Heart left ventricle (tissue), 16 donors: ENCODE measurements around the gene LPAR3. TPM values are rescaled to one million over a fixed set of nuclear protein-coding genes. Genes with fewer than 3 reads are reported as not detected.

Source experiments
- ATAC-seq, 4 donors: fragments of 200-7000 bp; cut with Tn5 transposase; one replicate each; pipeline ENCODE4 v1.9.1; 2020 to 2022; ENCODE audit warnings: moderate library complexity in 4 of 4, mild to moderate bottlenecking in 3 of 4, moderate number of reproducible peaks in 1 of 4
- DNase-seq, 5 donors: peaks; one replicate each; pipeline ENCODE4 v3.0.0-alpha.2; 2020
- H3K27ac ChIP-seq, 12 donors: fragments of 200-600 bp; sonication (generic) in 4 of 12; one replicate each; pipeline versions ENCODE4 v1.5.0 to v1.8.0; 2016 to 2022; ENCODE audit warnings: mild to moderate bottlenecking in 2 of 12
- H3K27me3 ChIP-seq, 9 donors: fragments of 200-600 bp; sonication (generic) in 2 of 9; one replicate each; pipeline versions ENCODE4 v1.5.1 to v1.8.0; 2016 to 2022; ENCODE audit warnings: mild to moderate bottlenecking in 3 of 9
- H3K36me3 ChIP-seq, 9 donors: fragments of 200-600 bp; sonication (generic) in 2 of 9; one replicate each; pipeline versions ENCODE4 v1.5.0 to v1.8.0; 2018 to 2022; ENCODE audit warnings: mild to moderate bottlenecking in 2 of 9
- H3K4me1 ChIP-seq, 12 donors: fragments of 200-600 bp; sonication (generic) in 4 of 12; one replicate each; pipeline versions ENCODE4 v1.5.0 to v1.8.0; 2016 to 2022; ENCODE audit warnings: mild to moderate bottlenecking in 3 of 12
- H3K4me3 ChIP-seq, 12 donors: fragments of 200-600 bp; sonication (generic) in 4 of 12; one replicate each; pipeline versions ENCODE4 v1.5.0 to v1.8.0; 2017 to 2022; ENCODE audit warnings: mild to moderate bottlenecking in 9 of 12, moderate library complexity in 4 of 12
- H3K9me3 ChIP-seq, 12 donors: fragments of 200-600 bp; sonication (generic) in 4 of 12; one replicate each; pipeline versions ENCODE4 v1.5.0 to v1.8.0; 2016 to 2022; ENCODE audit warnings: mild to moderate bottlenecking in 1 of 12
- POLR2A ChIP-seq, 2 donors: fragments of 450-650 bp; IDR thresholded peaks; one replicate each; pipeline ENCODE4 v1.6.1; 2017; ENCODE audit warnings: antibody characterized with exemption in 2 of 2, mild to moderate bottlenecking in 2 of 2, moderate library complexity in 2 of 2
- WGBS, 4 donors: extraction: QIAGEN DNeasy Blood & Tissue Kit in 2 of 4; methylation state at CpG; one replicate each; pipeline versions ENCODE4 v1.1.5 to v1.1.7; 2013 to 2018; 5-methylcytosine and 5-hydroxymethylcytosine counted together
- intact Hi-C, 10 donors: fragments of 100-400 bp; cut with DNase I; formaldehyde crosslinking; loops; one replicate each; pipeline versions ENCODE4 v1.11.1 to v1.14.2; 2022
- polyA plus RNA-seq, 2 donors: library from polyadenylated mRNA; stranded (reverse); fragments of 200-250 nt; gene quantifications; one replicate each; pipeline ENCODE4 v1.2.3, GENCODE V29; 2013
- total RNA-seq, 9 donors: library from RNA; depleted of rRNA in 2 of 9; stranded (reverse); fragments of >200 nt in 2 of 9; fragmentation: NEBNext Ultra II Directional in 3 of 9; extraction: Animal tissue kit (Norgen Biotek cat#: 25700) in 3 of 9; gene quantifications; one replicate each; pipeline versions ENCODE4 v1.1.0 to v1.2.4, GENCODE V29; 2016 to 2023
- TF ChIP-seq, protein P1 (sequence below), 12 donors: fragments of 200-600 bp; sonication (generic) in 4 of 12; IDR thresholded peaks; one replicate each; pipeline versions ENCODE4 v1.5.0 to v1.8.0; 2018 to 2022; ENCODE audit warnings: antibody characterized with exemption in 12 of 12, mild to moderate bottlenecking in 5 of 12
- donor health status: ischemic (EF 13 %, LVEDD 7.1; RV severe dilation, severe dysfunction).
- donor health status: healthy with polysubstance abuse.
- donor health status: DM: no; HTN: yes; CAD: no.
- donor health status: DM: no; HTN: no; CAD: no.
- donor health status: ischemic (EF 25% LVEDD 6.9; RV normal size, moderate dysfunction).
- donor health status: ischemic (EF 25% LVEDD 5.7; RV mildly dilated, moderate dysfunction).
- donor health status: healthy.
- donor health status: DM: yes; HTN: yes; CAD: no.
- donor health status: ischemic (EF 35%, LVEDD 5.7; RV mildly dilated, moderate dysfunction).
- donor health status: nonischemic (EF 11% LVEDD 7.7; RV severe dilation, severe dysfunction).
- donor health status: DM: yes; HTN: yes; CAD: no.
- donor health status: PGD.
- donor health status: ischemic (EF 29% LVEDD 5.4; RV normal size, mild dysfunction).
- donor health status: nonischemic (EF 23%, LVEDD 6.1; RV moderate dilation, normal function).

The LPAR3 gene
- total and polyA plus RNA-seq, 11 donors, result 5.9 to 25.0 (median 11.5) TPM

DNA sequence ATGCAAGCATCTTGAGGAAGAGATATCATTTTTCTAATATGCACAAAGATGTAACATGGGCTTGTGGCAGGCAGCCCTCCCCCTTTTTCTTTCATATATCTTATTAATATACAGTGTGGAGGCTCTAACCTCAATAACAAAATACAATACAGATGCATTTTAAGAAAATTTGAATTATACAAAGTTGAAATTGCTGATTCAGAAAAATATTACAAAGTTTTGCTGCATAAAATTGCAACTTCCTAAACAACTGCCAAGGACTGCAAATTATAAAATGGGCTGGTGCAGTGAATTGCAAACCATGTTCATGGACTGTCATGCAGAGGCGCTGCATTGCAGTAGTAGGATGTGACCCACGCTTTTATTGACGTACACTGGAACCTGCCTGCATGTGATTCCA is 84.0 kb downstream of the LPAR3 start:
- Histone ChIP-seq H3K9me3 (no peaks in the 10 kb centered on the region), H3K36me3 (no peaks in the 10 kb centered on the region), H3K27ac (no peak overlapping the region), H3K27me3 (peaks cover 0 to 5% (median 0%) of the 10 kb centered on the region in 9 donors), H3K4me3 (no peak overlapping the region), H3K4me1 (no peaks in the 10 kb centered on the region)
- ATAC-seq (no peak), DNase-seq (no peak)
- intact Hi-C loops, result no loop called here
- TF ChIP-seq POLR2A (IDR thresholded peaks at IDR 0.05), result no peak
- TF ChIP-seq, protein P1, sequence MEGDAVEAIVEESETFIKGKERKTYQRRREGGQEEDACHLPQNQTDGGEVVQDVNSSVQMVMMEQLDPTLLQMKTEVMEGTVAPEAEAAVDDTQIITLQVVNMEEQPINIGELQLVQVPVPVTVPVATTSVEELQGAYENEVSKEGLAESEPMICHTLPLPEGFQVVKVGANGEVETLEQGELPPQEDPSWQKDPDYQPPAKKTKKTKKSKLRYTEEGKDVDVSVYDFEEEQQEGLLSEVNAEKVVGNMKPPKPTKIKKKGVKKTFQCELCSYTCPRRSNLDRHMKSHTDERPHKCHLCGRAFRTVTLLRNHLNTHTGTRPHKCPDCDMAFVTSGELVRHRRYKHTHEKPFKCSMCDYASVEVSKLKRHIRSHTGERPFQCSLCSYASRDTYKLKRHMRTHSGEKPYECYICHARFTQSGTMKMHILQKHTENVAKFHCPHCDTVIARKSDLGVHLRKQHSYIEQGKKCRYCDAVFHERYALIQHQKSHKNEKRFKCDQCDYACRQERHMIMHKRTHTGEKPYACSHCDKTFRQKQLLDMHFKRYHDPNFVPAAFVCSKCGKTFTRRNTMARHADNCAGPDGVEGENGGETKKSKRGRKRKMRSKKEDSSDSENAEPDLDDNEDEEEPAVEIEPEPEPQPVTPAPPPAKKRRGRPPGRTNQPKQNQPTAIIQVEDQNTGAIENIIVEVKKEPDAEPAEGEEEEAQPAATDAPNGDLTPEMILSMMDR (IDR thresholded peaks at IDR 0.05), result no peak
- WGBS, 4 donors, result 93 to 96% (median 94%) methylated on average over 3 of the region's 3 CpGs

DNA sequence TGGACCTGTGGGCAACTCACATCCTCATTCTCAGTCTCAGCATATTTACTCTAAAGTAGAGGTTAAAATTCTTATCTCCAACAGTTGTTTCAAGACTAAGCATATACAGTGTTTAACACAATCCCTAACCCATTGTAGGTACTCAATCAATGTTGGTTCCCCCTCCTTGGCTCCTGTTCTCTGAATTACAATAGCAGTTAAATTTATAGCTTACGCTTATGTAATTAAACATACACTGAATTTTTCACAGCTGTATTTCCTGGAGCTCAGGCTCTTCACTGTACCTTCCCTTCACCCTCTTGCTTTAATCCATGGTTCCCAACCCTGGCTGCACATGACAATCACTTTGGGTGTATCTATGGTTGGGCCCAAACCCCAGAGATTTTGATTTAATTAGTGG is 89.4 kb downstream of the LPAR3 start:
- ATAC-seq, result no peak
- no peak for DNase-seq
- intact Hi-C loops, result no loop called here
- no peaks in the 10 kb centered on the region for H3K9me3 ChIP-seq
- TF ChIP-seq, protein P1 (IDR thresholded peaks at IDR 0.05), result no peak
- no peak for TF ChIP-seq POLR2A (IDR thresholded peaks at IDR 0.05)
- H3K27ac ChIP-seq, result no peak overlapping the region
- no peaks in the 10 kb centered on the region for H3K36me3 ChIP-seq
- 92 to 100% (median 97%) methylated on average over 1 of the region's 1 CpG for WGBS, 4 donors
- H3K4me1 ChIP-seq, result no peaks in the 10 kb centered on the region
- no peak overlapping the region for H3K4me3 ChIP-seq
- no peaks in the 10 kb centered on the region for H3K27me3 ChIP-seq

DNA sequence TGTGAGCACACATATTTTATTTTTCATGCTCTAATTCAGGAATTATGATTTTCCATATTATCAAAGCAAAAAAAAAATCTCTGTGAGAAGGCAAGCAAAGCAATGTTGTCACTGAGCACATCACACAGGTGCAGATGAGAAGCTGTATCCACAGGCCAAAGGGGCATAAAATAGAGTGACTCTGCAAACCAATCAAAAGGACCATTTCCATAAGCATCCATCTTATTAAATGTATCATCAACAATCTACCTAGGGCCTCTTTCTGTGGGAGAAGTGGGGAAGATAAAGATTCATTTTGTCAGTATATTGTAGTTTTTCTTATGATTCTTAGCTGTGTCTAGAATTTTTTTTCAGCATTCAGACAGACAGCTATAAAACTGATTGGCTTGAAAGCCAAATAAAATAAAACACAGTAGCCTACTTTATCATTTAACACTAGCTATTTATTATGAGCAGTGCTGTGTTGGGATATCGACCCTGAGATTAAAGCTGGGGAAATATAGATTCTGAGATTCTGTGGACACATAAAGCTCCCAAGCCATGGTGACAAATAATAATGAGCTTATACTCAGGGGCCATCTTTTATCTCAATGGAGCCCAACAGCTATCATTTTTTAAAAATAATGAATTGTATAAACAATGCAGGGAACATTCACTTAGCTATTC is 90.3 kb downstream of the LPAR3 start:
- H3K4me1 ChIP-seq, result peaks cover 0 to 6% (median 0%) of the 10 kb centered on the region in 12 donors
- H3K27ac ChIP-seq, result no peak overlapping the region
- H3K9me3 ChIP-seq, result no peaks in the 10 kb centered on the region
- no peaks in the 10 kb centered on the region for H3K36me3 ChIP-seq
- 74 to 86% (median 79%) methylated on average over 1 of the region's 1 CpG for WGBS, 4 donors
- H3K27me3 ChIP-seq, result no peaks in the 10 kb centered on the region
- DNase-seq (no peak), ATAC-seq (no peak)
- TF ChIP-seq, protein P1 (IDR thresholded peaks at IDR 0.05), result no peak
- no peak for TF ChIP-seq POLR2A (IDR thresholded peaks at IDR 0.05)
- H3K4me3 ChIP-seq, result no peak overlapping the region
- intact Hi-C loops, result no loop called here

DNA sequence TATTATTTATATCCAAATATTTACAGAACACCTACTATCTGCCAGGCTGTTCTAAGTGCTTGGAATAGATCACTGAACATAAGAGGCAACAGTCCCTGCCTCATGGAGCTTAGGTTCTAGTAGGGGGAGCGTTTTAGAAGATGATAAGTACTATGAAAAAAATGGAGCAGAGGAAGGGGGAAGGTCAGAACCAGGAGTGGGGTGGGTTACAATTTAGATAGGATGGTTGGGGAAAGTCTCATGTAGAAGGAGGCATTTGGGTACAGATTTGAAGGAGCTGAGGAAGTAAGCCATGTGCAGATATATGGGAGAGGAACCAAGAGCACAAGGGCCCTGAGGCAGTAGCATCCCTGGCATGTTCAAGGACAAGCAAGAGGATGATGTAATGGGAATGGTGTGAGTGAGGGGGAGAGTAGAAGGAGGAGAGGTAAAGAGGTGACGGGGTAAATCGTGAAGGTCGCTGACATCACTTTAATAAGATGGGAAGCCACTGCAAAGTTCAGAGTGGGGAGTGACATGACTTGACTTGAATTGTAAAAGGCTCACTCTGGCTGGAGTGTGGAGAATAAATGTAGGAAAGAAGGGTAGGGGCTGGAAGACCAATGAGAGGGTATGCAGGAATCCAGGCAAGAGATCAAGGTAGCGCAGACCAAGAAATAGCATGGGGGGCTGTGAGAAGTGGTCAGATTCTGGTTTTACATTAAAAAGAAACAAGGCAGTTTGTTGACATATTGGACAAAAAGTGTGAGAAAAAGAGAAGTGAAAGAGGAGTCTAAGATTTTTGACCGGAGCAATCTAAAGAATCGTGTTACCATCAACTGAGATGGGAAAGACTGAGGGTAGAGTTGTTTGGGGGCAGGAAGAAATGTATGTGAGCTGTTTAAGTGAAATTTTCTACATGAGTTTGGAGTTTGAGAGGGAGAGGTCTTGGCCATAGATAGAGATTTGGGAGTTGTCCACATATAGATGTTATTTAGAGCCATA is 92.6 kb downstream of the LPAR3 start:
- H3K36me3 ChIP-seq, result no peaks in the 10 kb centered on the region
- TF ChIP-seq, protein P1 (IDR thresholded peaks at IDR 0.05), result no peak
- no peak for TF ChIP-seq POLR2A (IDR thresholded peaks at IDR 0.05)
- intact Hi-C loops, result no loop called here
- WGBS, 4 donors, result 76 to 82% (median 78%) methylated on average over 7 of the region's 7 CpGs
- no peaks in the 10 kb centered on the region for H3K9me3 ChIP-seq
- no peak overlapping the region for H3K4me3 ChIP-seq
- no peaks in the 10 kb centered on the region for H3K27me3 ChIP-seq
- ATAC-seq (no peak), DNase-seq (no peak)
- H3K27ac ChIP-seq, result no peak overlapping the region
- peaks cover 0 to 11% (median 0%) of the 10 kb centered on the region in 12 donors for H3K4me1 ChIP-seq
